Neural cell (in vitro differentiated cells): ENCODE results near the gene PROC. TPM values are rescaled to one million over a fixed set of nuclear protein-coding genes. Genes with fewer than 3 reads are reported as not detected.
A peak's percentile ranks its signal among the peaks of the same experiment; 100 is the strongest.
"Not testable (repeated sequence)": the region's sequence is repeated elsewhere in the genome, so short reads cannot be mapped to it uniquely, and the experiment has no call there.

Experiments
- H2AFZ ChIP-seq: fragments of 200-600, 300-800 bp; sonication (generic), shearing (Covaris generic); 2 replicates; pipeline ENCODE4 v1.6.0; 2014; ENCODE audit warnings: low read depth, mild to moderate bottlenecking, antibody characterized with exemption, low read length, moderate library complexity
- H3F3A ChIP-seq: fragments of 200-600 bp; shearing (Covaris generic); 2 replicates; pipeline ENCODE4 v1.6.1; 2016; ENCODE audit warnings: mild to moderate bottlenecking, moderate library complexity, mixed read lengths, antibody characterized with exemption, low read length; ENCODE audit not compliant: insufficient read depth, poor library complexity, severe bottlenecking
- H3K27ac ChIP-seq: fragments of 200-600, 300-800 bp; sonication (generic), shearing (Covaris generic); 2 replicates; pipeline ENCODE4 v1.5.1; 2014; ENCODE audit warnings: mild to moderate bottlenecking, low read length, moderate library complexity
- H3K27me3 ChIP-seq: fragments of 300-800, 200-600 bp; sonication (generic), shearing (Covaris generic); 2 replicates; pipeline ENCODE4 v1.6.0; 2014; ENCODE audit warnings: mild to moderate bottlenecking, low read depth, low read length, moderate library complexity; ENCODE audit not compliant: insufficient read depth
- H3K36me3 ChIP-seq: fragments of 300-800, 200-600 bp; sonication (generic), shearing (Covaris generic); 2 replicates; pipeline ENCODE4 v1.5.1; 2014; ENCODE audit warnings: mild to moderate bottlenecking, antibody characterized with exemption, low read length, moderate library complexity; ENCODE audit not compliant: insufficient read depth
- H3K4me2 ChIP-seq: fragments of 300-800, 200-600 bp; sonication (generic), shearing (Covaris generic); 2 replicates; pipeline ENCODE4 v1.6.0; 2014; ENCODE audit warnings: mild to moderate bottlenecking, low read length
- H3K4me3 ChIP-seq: fragments of 300-800, 200-600 bp; sonication (generic), shearing (Covaris generic); 2 replicates; pipeline ENCODE4 v1.5.1; 2014; ENCODE audit warnings: mild to moderate bottlenecking, low read length, moderate library complexity
- H3K79me2 ChIP-seq: fragments of 200-600 bp; shearing (Covaris generic); replicated peaks from 2 replicates; pipeline ENCODE4 v1.6.0; 2014; ENCODE audit warnings: mild to moderate bottlenecking, low read length, moderate library complexity; ENCODE audit not compliant: insufficient read depth
- H3K9ac ChIP-seq: fragments of 300-800, 200-600 bp; sonication (generic), shearing (Covaris generic); 2 replicates; pipeline ENCODE4 v1.6.1; 2016; ENCODE audit warnings: mild to moderate bottlenecking, low read length, mixed read lengths
- H3K9me2 ChIP-seq: fragments of 200-600 bp; shearing (Covaris generic); 2 replicates; pipeline ENCODE4 v1.6.1; 2016; ENCODE audit warnings: mild to moderate bottlenecking, low read length, mixed read lengths; ENCODE audit not compliant: insufficient read depth
- H3K9me3 ChIP-seq: fragments of 200-600, 300-800 bp; sonication (generic), shearing (Covaris generic); 2 replicates; pipeline ENCODE4 v1.6.1; 2016; ENCODE audit warnings: mild to moderate bottlenecking, mixed run types, low read length, moderate library complexity, mixed read lengths
- H4K20me1 ChIP-seq: fragments of 200-600 bp; shearing (Covaris generic); 2 replicates; pipeline ENCODE4 v1.6.1; 2016; ENCODE audit warnings: mild to moderate bottlenecking, mixed run types; ENCODE audit not compliant: insufficient read depth
- EP300 ChIP-seq: fragments of 450-650 bp; conservative IDR thresholded peaks from 2 replicates; pipeline ENCODE4 v1.6.1; 2014; ENCODE audit warnings: antibody characterized with exemption, mild to moderate bottlenecking, moderate library complexity; ENCODE audit not compliant: poor library complexity, severe bottlenecking
- EZH2 ChIP-seq: fragments of 200-600, 300-800 bp; shearing (Covaris generic), sonication (generic); IDR thresholded peaks from 2 replicates; pipeline ENCODE4 v1.6.1; 2014; ENCODE audit warnings: antibody characterized with exemption, low read length, borderline replicate concordance, mild to moderate bottlenecking; ENCODE audit not compliant: insufficient read depth, poor library complexity, severe bottlenecking
- MXI1 ChIP-seq: fragments of 450-650 bp; conservative IDR thresholded peaks from 2 replicates; pipeline ENCODE4 v1.6.1; 2014; ENCODE audit warnings: antibody characterized with exemption, mild to moderate bottlenecking; ENCODE audit not compliant: poor library complexity, severe bottlenecking
- POLR2AphosphoS5 ChIP-seq: IDR thresholded peaks from 2 replicates; pipeline ENCODE4 v1.6.1; 2012
- RAD21 ChIP-seq: fragments of 450-650 bp; conservative IDR thresholded peaks from 2 replicates; pipeline ENCODE4 v1.6.1; 2014; ENCODE audit warnings: antibody characterized with exemption, mild to moderate bottlenecking, moderate library complexity
- REST ChIP-seq: IDR thresholded peaks from 2 replicates; pipeline ENCODE4 v1.6.1; 2012; ENCODE audit warnings: borderline replicate concordance
- SMC3 ChIP-seq: fragments of 450-650 bp; conservative IDR thresholded peaks from 2 replicates; pipeline ENCODE4 v1.6.1; 2014; ENCODE audit warnings: antibody characterized with exemption, mild to moderate bottlenecking, moderate library complexity; ENCODE audit not compliant: poor library complexity
- TAF1 ChIP-seq: IDR thresholded peaks from 2 replicates; pipeline ENCODE4 v1.6.1; 2012; ENCODE audit warnings: low read depth
- polyA plus RNA-seq: library from polyadenylated mRNA; depleted of rRNA; stranded (reverse); fragments of >200 nt; gene quantifications from 2 replicates; pipeline ENCODE4 v1.2.3, GENCODE V29; 2014

Gene PROC
- polyA plus RNA-seq, 1 donor from 2014 or later: 0.33 TPM

- TF ChIP-seq POLR2AphosphoS5: no peak
- no peak for TF ChIP-seq REST
- no peak for TF ChIP-seq EZH2
- TF ChIP-seq TAF1: no peak
- H3K36me3 ChIP-seq: no peaks in the 10 kb centered on the region
- no peaks in the 10 kb centered on the region for H3F3A ChIP-seq
- H3K79me2 ChIP-seq: no peaks in the 10 kb centered on the region
- no peaks in the 10 kb centered on the region for H3K9me2 ChIP-seq
- no peaks in the 10 kb centered on the region for H4K20me1 ChIP-seq
- no peak overlapping the region for H3K9ac ChIP-seq
- H3K27ac ChIP-seq: no peak overlapping the region
- no peak overlapping the region for H2AFZ ChIP-seq
- peak overlapping the region; percentile 57 for H3K4me3 ChIP-seq
- H3K9me3 ChIP-seq: no peaks in the 10 kb centered on the region
- H3K4me2 ChIP-seq: no peak overlapping the region
- no peaks in the 10 kb centered on the region for H3K27me3 ChIP-seq
Observed at GRCh38 chr2:127407661-127408003, 10.6 kb upstream of the PROC start.

GRCh38 chr2:127408004-127408806, 10.0 kb upstream of the PROC start:
- TF ChIP-seq TAF1 (no peak), SMC3 (no peak), MXI1 (no peak), EZH2 (no peak), EP300 (no peak)
- Histone ChIP-seq H3K4me2 (no peak overlapping the region), H3K9me3 (no peaks in the 10 kb centered on the region), H3K9me2 (no peaks in the 10 kb centered on the region), H4K20me1 (no peaks in the 10 kb centered on the region), H3K9ac (peak overlapping the region; percentile 20), H3K36me3 (no peaks in the 10 kb centered on the region), H2AFZ (no peak overlapping the region), H3F3A (no peaks in the 10 kb centered on the region), H3K79me2 (no peaks in the 10 kb centered on the region), H3K4me3 (peak overlapping the region; percentile 57), H3K27ac (no peak overlapping the region), H3K27me3 (no peaks in the 10 kb centered on the region)

GRCh38 chr2:127408807-127409099, 9.5 kb upstream of the PROC start:
- TF ChIP-seq RAD21 (no peak), MXI1 (no peak), SMC3 (no peak), EZH2 (no peak)
- H3K9ac ChIP-seq: no peak overlapping the region
- no peaks in the 10 kb centered on the region for H3K27me3 ChIP-seq
- no peaks in the 10 kb centered on the region for H3K79me2 ChIP-seq
- H3K27ac ChIP-seq: no peak overlapping the region
- H2AFZ ChIP-seq: no peak overlapping the region
- no peaks in the 10 kb centered on the region for H3F3A ChIP-seq
- no peaks in the 10 kb centered on the region for H3K36me3 ChIP-seq
- H3K4me3 ChIP-seq: no peak overlapping the region
- no peak overlapping the region for H3K4me2 ChIP-seq
- H3K9me3 ChIP-seq: no peaks in the 10 kb centered on the region
- no peaks in the 10 kb centered on the region for H3K9me2 ChIP-seq
- H4K20me1 ChIP-seq: no peaks in the 10 kb centered on the region

- H4K20me1 ChIP-seq, H3K27me3 ChIP-seq, H3K9ac ChIP-seq, H3K9me3 ChIP-seq, H3K9me2 ChIP-seq, H3K36me3 ChIP-seq, H3K79me2 ChIP-seq, H3F3A ChIP-seq, H3K27ac ChIP-seq, H3K4me3 ChIP-seq, H3K4me2 ChIP-seq, H2AFZ ChIP-seq: not testable (repeated sequence)
Observed at GRCh38 chr2:127409716-127410115, 8.5 kb upstream of the PROC start.
